GM19463 (cell line): ENCODE results near the gene PDGFRB.
"Not testable (repeated sequence)": the region's sequence is repeated elsewhere in the genome, so short reads cannot be mapped to it uniquely, and the experiment has no call there.

Experiments used
- ATAC-seq: cut with Tn5 transposase; IDR thresholded peaks from one replicate; pipeline ENCODE4 v1.9.1; 2021; ENCODE audit warnings: mild to moderate bottlenecking, moderate library complexity; ENCODE audit not compliant: unreplicated experiment

PDGFRB gene

DNA sequence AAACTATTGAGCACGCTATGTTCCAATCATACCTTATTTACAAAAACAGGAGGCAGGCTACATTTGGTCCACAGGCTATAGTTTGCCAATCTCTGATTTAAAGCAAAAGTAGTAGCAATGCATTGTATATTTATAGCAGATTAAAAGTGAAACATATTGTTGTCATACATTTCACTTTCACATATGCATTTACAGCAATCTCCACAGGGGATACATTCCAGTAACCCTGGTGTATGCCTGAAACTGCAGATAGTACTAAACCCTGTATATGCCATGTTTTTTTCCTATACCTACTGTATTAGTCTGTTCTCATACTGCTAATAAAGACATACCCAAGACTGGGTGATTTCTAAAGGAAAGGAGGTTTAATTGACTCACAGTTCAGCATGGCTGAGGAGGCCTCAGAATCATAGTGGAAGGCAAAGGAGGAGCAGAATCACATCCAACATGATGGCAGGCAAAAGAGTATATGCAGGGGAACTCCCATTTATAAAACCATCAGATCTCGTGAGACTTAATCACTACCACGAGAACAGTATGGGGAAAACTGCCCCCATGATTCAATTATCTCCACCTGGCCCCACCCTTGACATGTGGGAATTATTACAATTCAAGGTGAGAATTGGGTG, 63.4 kb downstream of the PDGFRB start:
- no peak for ATAC-seq

DNA sequence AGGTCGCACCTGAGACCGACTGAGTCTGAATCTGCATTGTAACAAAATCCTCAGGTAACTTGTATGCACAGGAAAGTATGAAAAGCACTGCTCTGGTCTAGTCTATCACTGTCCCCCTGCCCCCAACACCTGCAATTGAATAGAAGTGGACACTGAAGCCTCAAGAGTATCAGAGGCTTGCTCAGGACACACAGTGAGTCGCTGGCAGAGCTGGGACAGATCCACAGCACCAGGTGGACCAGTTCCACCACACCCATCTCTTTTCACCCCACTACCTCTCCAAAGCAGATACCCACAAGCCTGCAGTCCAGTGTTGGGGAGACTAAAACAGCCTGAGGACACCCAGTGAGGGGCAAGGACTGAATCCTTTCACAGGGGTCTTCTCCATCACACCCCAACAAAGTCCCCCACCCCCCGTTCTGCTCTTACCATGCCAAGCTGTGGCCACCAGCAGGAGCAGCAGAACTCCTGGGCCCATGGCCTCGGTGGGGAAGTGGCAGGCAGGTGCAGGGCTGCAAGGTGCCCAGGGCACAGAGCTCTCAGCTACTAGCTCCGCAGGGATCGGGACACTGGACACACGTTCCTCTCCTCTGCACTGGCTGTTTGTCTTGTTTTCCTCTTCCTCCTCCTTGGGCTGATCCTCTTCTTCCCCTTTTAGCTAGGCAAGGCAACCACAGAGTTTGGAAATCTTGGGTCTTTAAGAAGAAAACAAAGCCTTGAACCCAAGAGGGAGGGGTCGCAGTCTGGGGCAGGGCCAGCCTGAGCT, 69.5 kb downstream of the PDGFRB start, which contains the start of gene CSF1R:
TSS of gene CSF1R (minus strand) at position 605 of the 766 bp plus-strand sequence. CDS start at position 478, 127 bp downstream.
- ATAC-seq = no peak

DNA sequence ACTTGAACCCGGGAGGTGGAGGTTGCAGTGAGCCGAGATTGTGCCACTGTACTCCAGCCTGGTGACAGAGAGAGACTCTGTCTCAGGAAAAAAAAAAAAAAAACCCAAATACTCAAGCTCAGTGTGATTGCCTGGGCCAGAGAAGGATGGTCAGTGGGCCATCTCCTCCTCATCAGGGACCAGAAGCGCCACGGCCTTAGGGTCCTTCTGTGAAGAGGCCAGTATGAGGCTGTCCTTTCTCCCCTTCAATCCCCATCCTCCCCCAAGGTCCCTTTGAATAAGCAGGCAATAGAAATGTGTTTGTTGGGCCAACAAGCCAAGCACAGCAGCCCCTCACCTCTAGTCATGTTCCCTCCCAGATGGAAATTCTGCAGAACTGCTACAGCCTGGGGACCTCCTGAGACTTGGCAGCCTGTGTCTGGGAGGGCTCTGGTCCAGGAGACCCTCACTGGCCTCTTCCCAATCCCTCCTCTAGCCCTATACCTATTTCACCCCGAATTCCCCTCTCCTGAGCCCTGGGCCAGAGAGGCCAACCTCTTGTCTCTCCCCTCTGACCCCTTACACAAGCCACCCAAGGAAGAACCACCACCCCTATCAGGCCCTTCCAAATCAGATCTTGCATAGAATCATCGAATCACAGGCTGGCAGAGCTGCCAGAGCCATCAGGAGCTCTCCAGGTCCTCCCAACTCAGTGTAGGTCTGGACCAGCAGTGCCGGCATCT, 70.3 kb downstream of the PDGFRB start:
- no peak for ATAC-seq

DNA sequence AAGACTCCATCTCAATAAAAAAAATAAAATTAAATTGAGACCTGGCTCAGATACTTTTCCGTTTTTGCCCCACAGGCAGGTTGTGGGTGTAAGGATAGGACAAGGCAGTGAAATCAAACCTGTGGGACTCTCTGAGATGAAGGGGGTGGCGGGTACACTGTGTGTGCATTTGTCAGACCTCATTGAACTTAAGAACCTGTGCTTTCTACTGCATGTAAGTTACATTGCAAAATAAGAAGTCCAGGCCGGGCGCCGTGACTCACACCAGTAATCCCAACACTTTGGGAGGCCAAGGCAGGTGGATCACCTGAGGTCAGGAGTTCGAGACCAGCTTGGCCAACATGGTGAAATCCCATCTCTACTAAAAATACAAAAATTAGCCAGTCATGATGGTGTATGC, 70.9 kb downstream of the PDGFRB start:
- ATAC-seq = not testable (repeated sequence)

DNA sequence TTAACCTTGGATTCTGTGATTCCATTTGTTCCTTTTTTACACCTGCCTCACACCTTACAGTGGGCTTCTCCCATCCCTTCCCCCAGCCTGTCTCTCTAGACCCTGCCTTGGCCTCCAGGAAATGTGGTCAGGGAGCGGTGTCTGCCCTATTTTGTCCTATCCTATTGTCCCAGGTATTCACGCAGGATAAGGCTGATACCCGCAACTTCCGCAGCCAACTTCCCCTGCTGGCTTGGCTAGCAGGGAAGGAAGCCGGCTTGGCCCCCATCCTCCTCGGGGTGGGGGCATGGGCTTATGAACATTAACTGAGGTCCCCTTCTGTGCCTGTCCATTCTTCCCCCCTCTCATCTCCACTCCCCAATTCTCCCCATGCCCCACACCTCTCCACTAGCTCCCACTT, 72.8 kb downstream of the PDGFRB start:
- ATAC-seq = no peak

DNA sequence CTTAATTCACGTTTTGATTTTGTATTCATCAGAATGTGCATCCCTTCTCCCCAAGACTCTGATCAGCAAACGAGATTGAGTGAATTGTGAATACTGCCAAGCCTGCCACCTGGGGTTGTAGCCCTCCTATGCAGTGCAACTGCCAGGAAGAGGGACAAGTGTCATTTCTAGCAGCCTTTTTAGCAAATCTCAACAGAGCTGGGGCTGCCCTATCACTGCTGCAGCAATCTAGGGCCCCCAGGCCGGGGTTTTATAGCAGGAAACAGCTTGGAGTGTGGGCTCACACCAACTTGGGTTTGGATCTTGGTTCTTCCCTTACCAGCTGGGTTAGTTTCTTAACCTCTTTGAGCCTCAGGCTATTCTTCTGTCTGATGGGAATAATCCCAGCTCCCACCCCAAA, 73.3 kb downstream of the PDGFRB start:
- peak; percentile 22 for ATAC-seq

DNA sequence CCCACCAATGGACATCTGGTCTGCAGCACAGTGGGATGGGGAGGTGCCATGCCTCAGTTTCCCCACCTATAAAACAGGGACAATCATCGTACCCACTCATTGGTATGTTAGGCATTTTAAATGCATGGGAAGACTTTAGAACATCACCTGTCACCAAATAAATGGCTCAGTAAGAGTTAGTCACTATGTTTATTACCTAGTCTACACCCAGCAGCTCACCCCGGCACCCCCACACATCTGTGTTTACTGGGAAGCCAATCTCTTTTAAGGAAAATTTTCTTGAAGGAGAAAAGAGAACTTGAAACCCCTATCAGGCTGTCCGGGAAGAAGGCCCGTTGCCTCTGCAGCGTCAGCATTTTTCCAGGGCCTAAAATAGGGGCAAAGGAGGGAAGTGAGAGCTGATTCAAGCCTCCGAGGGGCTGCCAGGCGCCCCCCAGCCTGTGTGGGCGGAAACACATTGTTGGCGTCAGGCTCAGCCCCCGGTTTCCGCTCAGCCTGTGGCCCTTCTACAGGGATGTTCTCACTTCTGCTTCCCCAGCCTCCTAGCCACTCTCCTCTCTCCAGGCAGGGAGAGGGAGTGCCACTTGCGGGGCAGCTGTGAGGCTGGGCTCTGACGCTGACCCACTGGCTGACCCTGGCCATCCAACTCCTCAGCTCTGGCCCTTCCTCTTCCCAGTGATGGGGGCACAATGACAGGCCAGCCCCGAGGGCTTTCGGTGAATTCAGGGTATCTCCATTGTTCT, 73.9 kb downstream of the PDGFRB start:
- ATAC-seq = peak; percentile 86

DNA sequence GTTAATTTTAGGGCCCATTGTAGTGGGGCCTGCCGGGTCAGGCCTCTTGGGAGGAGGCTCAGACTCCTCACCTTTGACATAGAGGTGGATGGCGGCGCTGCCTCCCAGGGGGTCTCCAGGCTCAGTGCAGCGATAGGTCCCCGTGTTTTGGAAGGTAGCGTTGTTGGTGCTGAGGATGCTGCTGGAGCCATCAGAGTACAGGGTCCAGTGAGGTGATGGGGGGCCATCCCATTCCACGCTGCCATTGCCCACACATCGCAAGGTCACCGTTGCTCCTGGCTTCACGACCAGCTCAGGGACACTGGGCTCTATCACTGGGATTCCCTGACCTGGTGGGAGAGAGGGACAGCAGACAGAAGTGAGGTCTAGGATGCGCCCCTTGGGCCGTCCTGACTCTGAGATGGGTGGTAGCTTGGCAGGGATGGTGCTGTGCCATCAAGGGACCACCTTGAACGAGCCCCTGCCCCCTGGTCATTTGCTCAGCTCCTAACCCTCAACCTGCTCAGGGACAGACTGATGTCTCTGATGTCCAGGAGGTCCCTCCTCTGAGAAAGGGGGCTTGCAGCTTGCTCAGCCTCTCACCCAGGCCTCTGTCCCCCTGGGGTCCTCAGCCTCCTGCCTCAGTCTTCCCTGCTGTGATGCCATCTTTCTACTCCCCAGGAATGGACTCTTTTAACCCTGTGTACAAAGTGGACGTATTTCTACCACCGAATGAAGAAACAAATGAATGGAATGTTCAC, 74.8 kb downstream of the PDGFRB start:
- no peak for ATAC-seq

DNA sequence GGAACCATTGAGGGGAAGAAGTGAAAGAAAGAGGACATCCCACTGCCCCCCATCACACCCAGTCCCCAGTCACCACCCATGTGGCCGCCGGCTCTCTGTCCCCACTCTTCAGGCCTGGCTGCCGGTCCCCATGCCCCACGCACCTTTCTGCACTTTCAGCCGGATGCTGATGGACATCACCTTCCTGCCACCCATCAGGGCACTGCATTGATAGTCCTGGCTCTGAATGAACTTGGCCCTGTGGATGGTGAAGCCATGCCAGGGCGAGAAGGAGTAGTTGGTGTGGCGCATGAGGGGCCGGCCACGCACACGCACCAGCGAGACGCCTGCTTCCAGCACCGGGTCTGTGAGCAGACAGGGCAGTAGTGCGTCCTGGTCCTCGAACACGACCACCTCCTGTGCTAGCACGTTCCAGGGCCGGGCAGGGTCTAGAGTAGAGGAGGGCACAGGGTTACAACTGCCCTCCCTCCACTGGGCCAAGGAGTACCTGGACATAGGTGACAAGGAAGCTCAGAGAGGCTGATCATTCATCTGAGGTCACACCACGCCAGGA, 75.7 kb downstream of the PDGFRB start:
- no peak for ATAC-seq

DNA sequence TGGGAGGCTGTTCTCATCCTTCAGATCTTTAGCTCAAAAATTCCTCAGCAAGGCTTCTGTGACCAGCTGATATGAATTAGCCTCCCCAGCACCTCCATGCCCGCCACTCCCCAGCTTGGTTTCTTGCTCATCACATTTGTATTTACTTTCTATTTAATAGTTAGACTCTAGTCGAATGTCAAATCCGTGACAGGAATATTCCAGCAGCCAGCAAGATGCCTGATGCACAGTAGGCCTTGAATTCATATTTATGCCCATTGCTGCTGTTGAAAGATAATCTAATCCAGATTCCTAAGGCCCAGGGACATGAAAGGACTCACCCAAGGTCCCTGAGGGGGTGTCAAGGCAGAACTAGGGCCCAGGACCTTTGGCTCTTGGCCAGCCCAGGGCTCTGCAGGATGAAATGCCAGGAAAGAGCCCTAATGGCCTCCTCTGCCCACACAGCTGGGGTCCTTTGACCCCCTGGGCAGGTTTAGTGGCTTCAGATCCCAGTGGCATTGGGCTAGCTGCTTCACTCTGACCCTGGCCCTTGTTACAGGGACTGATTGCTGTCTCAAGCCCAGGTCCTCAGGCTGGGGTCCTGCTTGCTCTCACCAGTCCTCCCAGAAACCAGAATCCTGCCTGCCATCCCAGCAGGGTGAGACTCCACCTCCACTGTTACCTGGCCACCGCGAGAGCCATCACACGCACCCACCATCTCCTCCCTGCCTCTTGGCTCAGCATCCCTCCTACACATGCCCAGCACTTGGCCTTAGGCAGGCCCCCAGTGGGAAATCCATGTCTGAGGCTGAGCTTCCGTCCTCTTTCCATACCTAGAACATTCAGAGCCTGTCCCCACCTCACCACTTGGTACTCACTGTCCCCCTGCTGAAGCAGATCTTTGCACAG, 76.6 kb downstream of the PDGFRB start:
- ATAC-seq = no peak

DNA sequence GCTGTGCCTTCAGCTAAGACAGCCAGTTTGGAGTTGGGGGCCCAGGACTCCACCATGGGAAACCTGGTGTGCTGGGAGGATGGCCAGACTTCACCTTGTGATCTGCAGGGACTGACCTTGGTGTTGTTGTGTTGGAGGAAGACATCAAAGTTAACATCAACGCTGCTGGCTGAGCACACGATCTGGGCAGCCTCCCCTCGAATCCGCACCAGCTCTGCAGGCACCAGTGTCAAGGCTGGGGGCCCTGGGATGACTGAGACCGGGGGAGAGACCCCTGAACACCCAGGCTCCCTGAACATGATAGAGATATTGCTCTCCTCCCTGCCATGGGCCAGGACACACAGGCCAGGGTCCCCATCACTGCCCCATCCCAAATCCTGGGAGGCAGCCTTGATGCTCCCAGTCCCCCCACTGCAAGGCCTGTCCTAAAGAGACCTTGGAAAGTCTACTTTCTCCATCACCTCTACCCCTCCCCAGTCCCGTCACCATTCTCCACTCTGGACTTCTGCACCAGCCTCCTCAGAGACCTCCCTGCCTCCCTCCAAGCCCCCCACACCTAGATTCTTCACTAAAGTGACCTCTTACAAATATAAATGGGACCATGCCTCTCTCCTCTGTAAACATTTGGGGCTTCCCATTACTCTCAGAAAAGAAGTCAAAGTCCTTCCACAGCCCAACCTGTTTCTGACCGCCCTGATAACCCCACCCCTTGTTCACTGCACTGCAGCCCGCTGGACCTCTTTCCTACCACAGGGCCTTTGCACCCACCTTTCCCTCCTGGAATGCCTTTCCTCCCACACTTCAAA, 77.4 kb downstream of the PDGFRB start:
- ATAC-seq = no peak

DNA sequence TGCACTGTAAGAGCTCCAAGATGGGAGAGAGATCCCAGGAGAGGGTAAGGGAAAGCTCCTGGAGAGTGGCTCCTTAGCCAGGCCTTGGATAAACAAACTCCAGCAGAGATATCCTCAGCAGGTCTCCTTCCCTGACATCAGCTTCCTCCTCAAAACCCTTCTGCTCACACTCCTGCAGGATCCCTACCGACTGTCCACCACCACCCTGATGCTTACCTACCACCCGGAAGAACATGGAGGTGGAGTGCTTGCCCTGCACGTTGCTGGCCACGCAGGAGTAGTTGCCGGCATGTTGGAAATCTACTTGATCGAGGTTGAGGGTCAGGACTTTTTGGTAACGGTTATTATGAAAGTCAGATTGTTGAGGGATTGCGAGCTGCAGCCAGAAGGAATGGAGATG, 78.6 kb downstream of the PDGFRB start:
- ATAC-seq = no peak

DNA sequence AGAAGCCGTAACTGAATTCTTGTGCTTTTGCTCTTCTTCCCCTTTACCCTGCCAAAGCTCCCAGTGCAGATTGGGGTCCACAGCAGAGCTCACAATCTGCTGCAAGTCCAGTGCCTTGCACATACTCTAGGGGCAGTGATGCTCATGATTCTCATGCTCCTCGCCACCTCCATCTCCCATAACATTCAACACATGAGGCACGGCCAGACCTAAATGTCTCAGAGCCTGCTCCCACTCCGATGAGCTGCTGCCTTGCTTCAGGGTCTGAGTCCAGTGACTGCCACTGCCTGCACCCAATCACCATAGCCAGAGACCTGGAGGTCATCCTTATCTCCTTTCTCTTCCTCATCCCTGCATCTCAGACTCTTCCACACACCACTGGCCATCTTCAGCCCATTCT, 79.8 kb downstream of the PDGFRB start:
- ATAC-seq = no peak

DNA sequence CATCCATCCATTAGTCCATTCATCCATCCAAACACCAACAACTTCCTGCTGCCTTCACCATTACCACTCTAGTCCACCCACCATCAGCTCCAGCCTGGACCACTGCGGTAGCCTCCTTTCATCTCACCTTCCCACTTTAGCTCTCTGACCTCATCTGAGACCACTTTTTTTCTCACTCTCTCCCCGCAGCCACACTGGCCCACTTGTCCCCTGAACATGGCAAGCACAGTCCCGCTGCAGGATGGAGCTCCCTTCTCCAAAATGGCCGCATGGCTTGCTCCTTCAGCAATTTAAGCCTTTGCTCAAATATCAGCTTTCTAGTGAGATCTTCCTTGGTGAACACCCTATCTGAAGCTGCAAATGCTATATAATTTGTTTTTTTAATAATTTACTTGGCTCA, 80.4 kb downstream of the PDGFRB start:
- no peak for ATAC-seq

DNA sequence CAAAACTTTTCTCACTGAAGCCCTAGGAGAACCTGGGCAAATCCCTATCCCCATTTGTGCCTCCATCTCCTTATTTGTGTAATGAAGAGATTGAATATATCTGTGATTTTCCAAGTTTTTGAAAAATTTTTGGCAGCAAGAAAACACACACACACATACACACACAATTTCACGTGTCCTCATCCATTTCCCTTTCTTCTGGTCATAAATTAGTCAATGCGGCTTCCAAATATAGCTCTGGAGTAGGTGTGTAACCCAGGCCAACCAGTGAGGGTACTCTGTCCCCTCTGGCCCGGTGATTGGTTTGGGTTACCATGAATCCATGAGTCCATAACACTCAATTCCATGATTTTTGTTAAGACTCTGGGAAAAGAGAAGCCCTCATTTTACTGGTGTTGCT, 82.0 kb downstream of the PDGFRB start:
- ATAC-seq = no peak

DNA sequence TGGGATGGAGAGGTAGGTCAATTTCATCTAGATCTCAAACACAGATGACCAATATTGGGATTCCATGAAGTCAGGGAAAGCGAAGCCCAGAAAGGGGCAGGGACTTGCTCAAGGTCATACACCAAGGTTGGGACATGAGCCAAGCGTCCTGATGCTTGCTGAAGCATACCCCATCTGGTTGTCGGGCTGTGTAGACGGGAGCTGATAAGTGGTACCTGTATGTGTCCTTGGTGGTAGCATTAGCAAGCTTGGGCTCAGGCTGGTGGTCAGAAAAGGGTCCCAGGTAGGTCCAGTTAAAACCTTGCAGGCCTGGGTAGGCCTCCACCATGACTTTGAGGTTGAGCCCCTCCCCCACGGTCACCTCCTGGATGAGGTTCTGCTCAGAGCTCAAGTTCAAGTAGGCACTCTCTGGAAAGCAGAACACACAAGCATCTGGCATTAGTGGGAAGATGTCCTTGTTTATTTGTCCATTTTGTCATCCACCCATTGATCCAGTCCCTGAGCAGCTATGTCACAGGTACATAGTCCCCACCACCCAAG, 82.5 kb downstream of the PDGFRB start:
- no peak for ATAC-seq

DNA sequence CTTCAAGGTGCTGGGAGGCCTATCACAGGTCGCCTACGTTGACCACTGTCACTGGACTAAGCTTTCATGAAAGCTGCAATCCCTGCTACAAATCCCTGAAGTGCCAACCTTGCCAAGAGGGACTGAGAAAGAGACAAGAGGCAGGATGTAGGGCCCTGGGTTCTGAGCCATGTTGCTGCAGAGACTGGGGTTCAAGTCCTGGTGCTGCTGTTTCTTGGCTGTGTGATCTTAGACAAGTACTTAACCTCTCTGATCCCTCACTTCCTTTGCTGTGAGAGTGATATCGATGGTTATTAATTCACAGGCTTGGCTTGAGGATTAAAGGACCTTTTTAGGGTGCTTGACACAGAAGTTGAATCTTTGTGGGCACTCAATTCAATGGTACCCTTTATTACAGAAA, 84.8 kb downstream of the PDGFRB start:
- ATAC-seq = no peak
